SK-N-MC (cell line): ENCODE data around the gene TMEM245.

Experiments used
- EZH2 ChIP-seq: fragments of 200-600 bp; sonication (generic); IDR thresholded peaks from one replicate; pipeline ENCODE4 v1.6.1; 2017; ENCODE audit warnings: antibody characterized with exemption
- POLR2AphosphoS5 ChIP-seq: IDR thresholded peaks from 2 replicates; pipeline ENCODE4 v1.6.1; 2012; ENCODE audit warnings: mild to moderate bottlenecking, low read depth, low read length, borderline replicate concordance

DNA sequence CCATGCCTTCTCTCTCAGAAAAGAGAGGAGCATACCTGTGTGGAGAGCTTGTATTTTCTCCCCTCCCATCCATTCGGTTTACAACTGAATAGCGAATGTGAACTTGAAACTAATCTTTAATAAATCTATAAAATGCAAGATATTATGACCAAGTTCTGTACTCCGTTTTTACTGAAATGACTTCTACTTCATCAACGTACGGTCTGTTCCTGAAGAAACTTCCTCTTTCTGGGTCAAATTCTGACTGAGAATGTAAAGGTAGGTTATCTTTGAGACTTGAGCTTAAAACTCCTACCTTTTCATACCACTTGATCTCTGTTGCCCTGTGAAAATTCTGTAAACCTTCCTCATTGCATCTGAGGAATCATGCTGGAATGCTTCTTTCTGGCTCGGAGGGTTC is 102.3 kb downstream of the TMEM245 start:
- TF ChIP-seq POLR2AphosphoS5 (no peak), EZH2 (no peak)
